NCI-H2196 treated with DMSO at 0.1 percent for 48 hours (cell line): ENCODE data around the gene PTTG1IP.

Experiments
- DNase-seq: peaks from one replicate; lab custom pipeline; 2025; ENCODE audit not compliant: unreplicated experiment; lab: John Stamatoyannopoulos, UW

Gene PTTG1IP

GRCh38 chr21:44867999-44868700 is 5.3 kb downstream of the PTTG1IP start:
- no peak for DNase-seq

DNA sequence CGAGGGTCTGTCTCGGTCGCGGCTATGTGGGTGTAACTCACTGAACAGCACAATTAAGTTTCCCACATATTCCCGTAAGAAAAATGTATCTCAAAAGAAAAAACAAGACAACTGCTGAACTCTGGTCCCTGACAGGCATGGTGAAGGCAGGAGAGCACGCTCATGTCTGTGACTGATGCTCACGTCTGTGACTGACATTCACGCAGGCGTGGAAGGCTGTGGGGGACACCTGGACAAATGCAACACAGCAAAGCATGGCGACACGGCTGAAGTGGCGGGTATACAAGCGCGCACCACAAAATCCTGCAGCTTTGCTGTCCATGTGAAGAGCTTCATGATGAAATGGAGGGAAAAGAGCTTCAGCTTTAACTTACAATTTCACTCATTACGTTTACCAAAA is 6.0 kb downstream of the PTTG1IP start:
- no peak for DNase-seq

GRCh38 chr21:44866780-44867179 is 6.7 kb downstream of the PTTG1IP start:
- no peak for DNase-seq

- DNase-seq = no peak
Measured at GRCh38 chr21:44865561-44866280, 7.8 kb downstream of the PTTG1IP start.

DNA sequence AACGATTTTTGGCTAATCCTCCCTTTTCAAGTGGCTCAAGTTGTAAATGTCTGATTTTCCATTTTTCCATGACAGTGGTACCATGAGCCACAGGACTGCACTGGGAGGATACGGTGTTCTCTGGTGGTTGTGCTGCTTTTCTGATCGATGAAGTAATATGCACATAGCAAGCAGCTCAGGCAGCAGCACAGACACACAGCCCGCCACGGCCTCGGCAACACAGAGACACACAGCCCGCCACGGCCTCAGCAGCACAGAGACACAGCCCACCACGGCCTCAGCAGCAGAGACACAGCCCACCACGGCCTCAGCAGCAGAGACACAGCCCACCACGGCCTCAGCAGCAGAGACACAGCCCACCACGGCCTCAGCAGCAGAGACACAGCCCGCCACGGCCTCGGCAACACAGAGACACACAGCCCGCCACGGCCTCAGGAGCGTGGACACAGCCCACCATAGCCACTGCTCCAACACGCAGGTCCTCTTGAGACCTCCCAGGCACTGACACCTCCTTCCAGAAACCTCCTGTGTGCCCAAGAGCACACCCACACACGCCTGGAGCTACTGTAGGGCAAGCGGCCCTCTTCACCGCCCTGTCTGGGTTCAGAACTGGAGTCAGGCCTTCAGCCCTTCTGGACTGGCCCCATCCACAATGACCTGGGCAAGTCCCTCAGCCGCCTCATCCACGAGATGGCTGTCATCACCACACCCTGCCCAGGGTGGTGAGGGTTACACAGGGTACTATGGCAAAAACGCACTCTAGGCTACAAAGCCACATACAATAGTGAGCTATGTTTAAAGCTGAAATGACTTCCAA is 10.4 kb downstream of the PTTG1IP start:
- no peak for DNase-seq

- no peak for DNase-seq
Measured at GRCh38 chr21:44858791-44859190, 14.7 kb downstream of the PTTG1IP start.

- DNase-seq = no peak
Measured at GRCh38 chr21:44858291-44858690, 15.2 kb downstream of the PTTG1IP start.

GRCh38 chr21:44857127-44857892 is 16.2 kb downstream of the PTTG1IP start:
- no peak for DNase-seq

DNA sequence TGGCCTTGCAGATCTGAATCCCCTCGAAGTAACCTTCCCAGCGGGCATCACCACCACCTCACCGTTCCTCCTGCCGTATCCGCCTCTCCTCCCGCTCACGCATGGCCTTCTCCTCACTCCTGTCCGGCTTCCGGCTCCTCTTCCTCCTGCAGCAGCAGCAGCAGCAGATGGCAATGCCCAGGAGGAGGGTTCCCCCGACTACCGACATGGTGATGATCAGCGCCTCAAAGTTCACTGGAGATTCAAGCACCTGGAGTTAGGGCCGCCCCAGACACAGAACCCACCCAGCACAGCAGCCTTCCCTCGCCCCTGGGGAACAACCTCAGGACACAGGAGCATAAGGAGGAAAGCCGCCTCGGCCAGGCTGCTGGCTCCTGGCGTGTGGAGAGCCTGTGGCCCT is 17.4 kb downstream of the PTTG1IP start:
- DNase-seq = no peak

- no peak for DNase-seq
Measured at GRCh38 chr21:44855572-44855971, 17.9 kb downstream of the PTTG1IP start.

GRCh38 chr21:44854664-44855446 is 18.6 kb downstream of the PTTG1IP start:
- no peak for DNase-seq

GRCh38 chr21:44854391-44854663 is 19.2 kb downstream of the PTTG1IP start:
- no peak for DNase-seq

DNA sequence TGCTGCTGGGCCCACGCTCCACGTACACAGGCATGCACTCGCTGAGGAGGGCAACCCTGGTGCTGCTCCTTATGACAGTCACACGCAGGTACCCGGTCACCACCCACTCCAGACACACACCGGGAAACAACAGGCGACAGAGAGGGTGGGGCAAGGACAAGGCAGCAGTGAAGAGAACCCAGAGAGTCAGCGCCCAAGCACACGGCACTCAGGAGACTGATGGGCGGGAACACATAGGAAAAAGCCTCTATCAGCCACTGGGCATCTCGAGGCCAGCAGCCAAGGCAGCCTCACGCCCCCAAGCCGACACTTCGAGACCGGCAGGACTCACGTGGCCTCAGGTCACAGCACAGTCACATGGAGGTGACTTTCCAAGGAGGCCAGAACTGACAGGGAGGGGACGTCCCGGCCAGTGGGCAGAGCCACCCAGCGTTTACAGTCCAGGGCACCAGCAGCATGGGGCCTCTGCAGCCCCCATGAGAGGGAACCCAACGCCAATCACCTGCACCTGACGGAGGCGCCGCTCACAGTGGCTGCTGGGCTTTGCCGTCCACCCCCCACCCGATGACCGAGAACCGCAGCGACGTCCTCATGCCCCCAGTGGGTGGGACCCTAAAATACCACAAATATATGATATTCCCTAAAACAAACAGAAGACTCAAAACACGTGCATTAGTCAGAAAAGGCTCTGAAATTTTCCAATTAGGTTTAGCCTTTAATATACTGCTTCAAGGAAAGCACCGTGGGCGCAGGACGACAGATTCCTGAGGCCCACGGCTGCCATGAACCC is 19.7 kb downstream of the PTTG1IP start:
- DNase-seq = no peak

DNA sequence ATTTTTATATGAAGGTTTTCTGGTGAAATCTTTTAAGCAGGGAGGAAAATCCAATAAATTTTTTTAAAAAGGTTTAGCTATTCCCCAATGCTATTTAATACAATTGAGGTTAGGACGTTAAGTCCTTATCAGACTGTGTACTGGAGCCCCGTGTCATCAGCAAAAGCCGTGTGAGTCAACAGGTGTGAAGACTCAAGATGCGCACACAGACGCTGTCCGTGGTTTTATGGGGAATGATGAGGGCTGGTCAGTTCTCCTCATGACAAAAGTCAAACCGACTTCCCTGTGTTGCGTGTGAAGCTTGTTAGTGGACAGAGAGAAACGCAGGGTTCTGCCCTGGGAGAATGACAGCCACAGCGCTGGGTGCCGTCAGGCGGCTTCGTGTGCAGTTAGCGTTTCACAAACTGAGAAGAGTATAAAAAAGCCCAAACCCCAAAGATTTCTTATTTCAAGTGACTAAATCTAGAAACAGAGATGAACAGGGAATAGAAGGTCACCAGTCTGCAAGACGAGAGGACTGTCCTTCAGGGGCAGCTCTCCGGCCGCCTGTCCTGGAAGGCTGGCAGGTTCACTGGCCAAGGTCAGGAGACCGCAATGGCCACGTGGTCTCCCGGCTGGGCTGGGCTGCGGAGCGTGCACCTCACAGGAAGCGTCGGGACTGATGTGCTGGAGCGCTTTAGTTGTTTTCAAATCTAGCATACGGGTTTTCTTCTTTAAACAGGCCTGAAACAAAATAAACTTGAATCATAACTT is 22.4 kb downstream of the PTTG1IP start:
- no peak for DNase-seq

GRCh38 chr21:44850208-44850800 is 23.2 kb downstream of the PTTG1IP start:
- DNase-seq = no peak

- DNase-seq = no peak
Measured at GRCh38 chr21:44849616-44850130, 23.8 kb downstream of the PTTG1IP start.

GRCh38 chr21:44848821-44849521 is 24.5 kb downstream of the PTTG1IP start:
- no peak for DNase-seq
